CD4-positive, alpha-beta T cell (primary cell): ENCODE measurements around the gene GTF2A1L. TPM values are rescaled to one million over a fixed set of nuclear protein-coding genes. Genes with fewer than 3 reads are reported as not detected.

Experiments
- ATAC-seq: fragments of 200-7000 bp; cut with Tn5 transposase; one replicate; pipeline ENCODE4 v1.10.0; 2022; ENCODE audit warnings: mild to moderate bottlenecking; ENCODE audit not compliant: poor library complexity
- CTCF ChIA-PET: fragments of 350-600 bp; sonication (Branson Sonifier 250); formaldehyde crosslinking; loops from one replicate; lab custom pipeline; 2021; ENCODE audit warnings: antibody characterized with exemption, inconsistent platforms; lab: Charles Lee
- POLR2A ChIA-PET: fragments of 350-600 bp; sonication (Branson Sonifier 250); formaldehyde crosslinking; loops from one replicate; lab custom pipeline; 2021; ENCODE audit warnings: antibody characterized with exemption, inconsistent platforms; lab: Charles Lee
- DNase-seq, 14 experiments: peaks; one replicate each; pipeline ENCODE4 v3.0.0-alpha.2; 2013 to 2020; ENCODE audit warnings: mixed read lengths in 2 of 14
- H3K27ac ChIP-seq, 2 donors: one replicate each; pipeline versions ENCODE4 v1.5.1 to v1.7.0; 2013; ENCODE audit warnings: low read length in 2 of 2, low read depth in 1 of 2, mild to moderate bottlenecking in 1 of 2
- H3K27me3 ChIP-seq, 2 experiments: 1 replicate in 1 of 2; 2 replicates in 1 of 2; pipeline versions ENCODE4 v1.6.1 to v1.7.0; 2013; ENCODE audit warnings: low read length in 2 of 2, control low read depth in 1 of 2, mild to moderate bottlenecking in 1 of 2, moderate library complexity in 1 of 2; ENCODE audit not compliant: insufficient read depth in 2 of 2, control insufficient read depth in 1 of 2
- H3K36me3 ChIP-seq: one replicate; pipeline ENCODE4 v1.6.1; 2013; ENCODE audit warnings: low read length, control low read depth; ENCODE audit not compliant: insufficient read depth
- H3K4me1 ChIP-seq: one replicate; pipeline ENCODE4 v1.6.1; 2013; ENCODE audit warnings: low read length, control low read depth; ENCODE audit not compliant: insufficient read depth
- H3K4me3 ChIP-seq: one replicate; pipeline ENCODE4 v1.5.1; 2013; ENCODE audit warnings: mild to moderate bottlenecking, low read length, moderate library complexity
- H3K9me3 ChIP-seq, 2 experiments: 1 replicate in 1 of 2; 2 replicates in 1 of 2; pipeline versions ENCODE4 v1.6.1 to v1.7.0; 2013; ENCODE audit warnings: low read length in 2 of 2, mild to moderate bottlenecking in 2 of 2, control low read depth in 1 of 2, moderate library complexity in 1 of 2; ENCODE audit not compliant: control insufficient read depth in 1 of 2, insufficient read depth in 1 of 2
- H3K27ac Mint-ChIP-seq: one replicate; pipeline ENCODE4 v1.8.0; 2020; ENCODE audit warnings: mixed read lengths
- H3K27me3 Mint-ChIP-seq: one replicate; pipeline ENCODE4 v1.8.0; 2021; ENCODE audit warnings: mixed read lengths
- H3K36me3 Mint-ChIP-seq: one replicate; pipeline ENCODE4 v1.8.0; 2021; ENCODE audit warnings: low read depth, mixed read lengths
- H3K4me1 Mint-ChIP-seq: one replicate; pipeline ENCODE4 v1.8.0; 2021; ENCODE audit warnings: low read depth, mixed read lengths
- H3K4me3 Mint-ChIP-seq: one replicate; pipeline ENCODE4 v1.8.0; 2020; ENCODE audit warnings: mild to moderate bottlenecking, mixed read lengths
- H3K9me3 Mint-ChIP-seq: one replicate; pipeline ENCODE4 v1.8.0; 2020; ENCODE audit warnings: mixed read lengths
- CTCF ChIP-seq: fragments of 200-600 bp; IDR thresholded peaks from one replicate; pipeline ENCODE4 v1.8.0; 2022; ENCODE audit warnings: antibody characterized with exemption, mild to moderate bottlenecking
- intact Hi-C, 2 experiments: fragments of 100-400 bp; cut with DNase I in 1 of 2; cut with micrococcal nuclease in 1 of 2; formaldehyde crosslinking; loops; one replicate each; pipeline versions ENCODE4 v1.15.1 to v1.9.0; 2023 to 2025; cut with DNase I, micrococcal nuclease
- total RNA-seq, 174 experiments: library from RNA in 2 of 174; stranded (reverse) in 2 of 174; gene quantifications; one replicate each; pipeline ENCODE4 v1.2.3 and lab custom pipeline; 2021 to 2026

Gene GTF2A1L
- total RNA-seq, 2 experiments from 2014 or later: not detected

- DNase-seq (no peak), ATAC-seq (no peak)
- Histone ChIP-seq H3K27me3 (no peaks in the 10 kb centered on the region), H3K4me1 (no peaks in the 10 kb centered on the region), H3K36me3 (no peaks in the 10 kb centered on the region), H3K4me3 (no peak overlapping the region), H3K27ac (no peak overlapping the region), H3K9me3 (no peaks in the 10 kb centered on the region)
- H3K9me3 Mint-ChIP-seq: no peaks in the 10 kb centered on the region
- intact Hi-C loops: no loop called here
- POLR2A ChIA-PET: no interaction called here
- no peaks in the 10 kb centered on the region for H3K36me3 Mint-ChIP-seq
- H3K27ac Mint-ChIP-seq: no peak overlapping the region
- H3K4me3 Mint-ChIP-seq: no peak overlapping the region
- H3K4me1 Mint-ChIP-seq: no peaks in the 10 kb centered on the region
- peaks cover 18% of the 10 kb centered on the region for H3K27me3 Mint-ChIP-seq
- CTCF ChIA-PET: no interaction called here
- no peak for TF ChIP-seq CTCF
These were observed 75.4 kb downstream of the GTF2A1L start for GRCh38 chr2:48693066-48693465.

- H3K4me1 ChIP-seq: no peaks in the 10 kb centered on the region
- Mint-ChIP-seq H3K27ac (no peak overlapping the region), H3K9me3 (no peaks in the 10 kb centered on the region), H3K36me3 (no peaks in the 10 kb centered on the region), H3K4me3 (no peak overlapping the region), H3K27me3 (peaks cover 15% of the 10 kb centered on the region), H3K4me1 (no peaks in the 10 kb centered on the region)
- POLR2A ChIA-PET: no interaction called here
- no peaks in the 10 kb centered on the region for H3K27me3 ChIP-seq
- DNase-seq: no peak
- no peak for TF ChIP-seq CTCF
- H3K4me3 ChIP-seq: no peak overlapping the region
- H3K27ac ChIP-seq: no peak overlapping the region
- no peaks in the 10 kb centered on the region for H3K36me3 ChIP-seq
- CTCF ChIA-PET: no interaction called here
- H3K9me3 ChIP-seq: no peaks in the 10 kb centered on the region
- no peak for ATAC-seq
- intact Hi-C loops: no loop called here
These were observed 76.0 kb downstream of the GTF2A1L start for GRCh38 chr2:48693645-48694044.

GRCh38 chr2:48694149-48694548 is 76.5 kb downstream of the GTF2A1L start:
- TF ChIP-seq CTCF: no peak
- ChIA-PET POLR2A (no interaction called here), CTCF (no interaction called here)
- no peak overlapping the region for H3K4me3 ChIP-seq
- no peak overlapping the region for H3K27ac Mint-ChIP-seq
- intact Hi-C loops: no loop called here
- H3K36me3 Mint-ChIP-seq: no peaks in the 10 kb centered on the region
- DNase-seq (no peak), ATAC-seq (no peak)
- H3K27me3 ChIP-seq: no peaks in the 10 kb centered on the region
- H3K4me1 ChIP-seq: no peaks in the 10 kb centered on the region
- H3K9me3 Mint-ChIP-seq: no peaks in the 10 kb centered on the region
- H3K36me3 ChIP-seq: no peaks in the 10 kb centered on the region
- no peaks in the 10 kb centered on the region for H3K9me3 ChIP-seq
- no peak overlapping the region for H3K27ac ChIP-seq
- no peaks in the 10 kb centered on the region for H3K4me1 Mint-ChIP-seq
- H3K27me3 Mint-ChIP-seq: peaks cover 15% of the 10 kb centered on the region
- H3K4me3 Mint-ChIP-seq: no peak overlapping the region
